ENCODE data around the gene ENOX1.

ENOX1 gene

DNA sequence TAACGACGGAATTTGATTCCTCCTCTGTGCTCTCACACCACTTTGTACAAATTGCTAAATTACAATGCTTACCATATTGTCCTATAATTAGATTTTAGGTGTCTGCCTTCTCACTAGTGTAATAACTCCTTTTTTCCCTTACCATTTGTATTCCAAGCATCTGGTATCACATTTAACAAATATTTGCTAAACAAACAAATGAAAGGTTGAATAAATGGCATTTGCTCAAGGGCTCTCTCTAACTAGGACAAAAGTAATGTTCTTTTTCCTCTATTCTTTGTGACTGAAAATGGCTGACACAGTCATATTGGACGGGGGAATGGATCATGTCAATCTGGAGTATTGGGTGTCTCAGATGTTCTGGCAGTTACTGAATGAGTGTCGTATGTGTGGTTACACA is 99.7 kb downstream of the ENOX1 start:
- no peaks in the 10 kb centered on the region for H3K27me3 ChIP-seq (ENCODE audit: control insufficient read depth, insufficient read depth, low read length)
- no peaks in the 10 kb centered on the region for H3K4me1 ChIP-seq (ENCODE audit: control insufficient read depth, insufficient read depth, low read length)
- H3K36me3 ChIP-seq (ENCODE audit: control insufficient read depth, insufficient read depth, low read length) = no peaks in the 10 kb centered on the region
- no peak overlapping the region for H3K4me3 ChIP-seq (ENCODE audit: low read depth, low read length)
- H3K9me3 ChIP-seq (ENCODE audit: control insufficient read depth, insufficient read depth, low read length) = no peaks in the 10 kb centered on the region
- H3K9ac ChIP-seq (ENCODE audit: low read depth, low read length) = no peak overlapping the region

DNA sequence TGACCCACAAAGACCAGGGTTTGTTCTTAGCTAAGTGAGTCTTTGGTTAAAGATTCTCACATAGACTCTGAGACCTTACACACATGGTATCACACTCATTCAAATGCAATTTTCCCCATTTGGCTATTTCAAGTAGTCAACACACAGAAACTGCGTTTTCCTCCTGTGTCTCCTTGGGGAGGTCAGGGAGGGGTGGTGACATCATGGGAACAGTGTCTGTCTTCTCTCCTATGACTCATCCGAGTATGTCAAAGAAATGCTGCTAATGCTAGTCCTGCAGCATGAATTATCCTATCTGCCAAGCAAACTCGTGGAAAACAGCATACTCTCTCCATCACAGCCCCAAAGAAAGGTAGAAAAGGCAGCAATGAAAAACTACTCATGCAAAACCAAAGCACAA is 100.2 kb downstream of the ENOX1 start:
- Histone ChIP-seq H3K9me3 (ENCODE audit: control insufficient read depth, insufficient read depth, low read length) (no peaks in the 10 kb centered on the region), H3K9ac (ENCODE audit: low read depth, low read length) (no peak overlapping the region), H3K36me3 (ENCODE audit: control insufficient read depth, insufficient read depth, low read length) (no peaks in the 10 kb centered on the region), H3K4me1 (ENCODE audit: control insufficient read depth, insufficient read depth, low read length) (no peaks in the 10 kb centered on the region), H3K27me3 (ENCODE audit: control insufficient read depth, insufficient read depth, low read length) (no peaks in the 10 kb centered on the region), H3K4me3 (ENCODE audit: low read depth, low read length) (no peak overlapping the region)

GRCh38 chr13:43684963-43685725 is 101.6 kb downstream of the ENOX1 start:
- Histone ChIP-seq H3K27me3 (ENCODE audit: control insufficient read depth, insufficient read depth, low read length) (no peaks in the 10 kb centered on the region), H3K4me1 (ENCODE audit: control insufficient read depth, insufficient read depth, low read length) (no peaks in the 10 kb centered on the region), H3K36me3 (ENCODE audit: control insufficient read depth, insufficient read depth, low read length) (no peaks in the 10 kb centered on the region), H3K9me3 (ENCODE audit: control insufficient read depth, insufficient read depth, low read length) (no peaks in the 10 kb centered on the region), H3K4me3 (ENCODE audit: low read depth, low read length) (no peak overlapping the region), H3K9ac (ENCODE audit: low read depth, low read length) (no peak overlapping the region)

DNA sequence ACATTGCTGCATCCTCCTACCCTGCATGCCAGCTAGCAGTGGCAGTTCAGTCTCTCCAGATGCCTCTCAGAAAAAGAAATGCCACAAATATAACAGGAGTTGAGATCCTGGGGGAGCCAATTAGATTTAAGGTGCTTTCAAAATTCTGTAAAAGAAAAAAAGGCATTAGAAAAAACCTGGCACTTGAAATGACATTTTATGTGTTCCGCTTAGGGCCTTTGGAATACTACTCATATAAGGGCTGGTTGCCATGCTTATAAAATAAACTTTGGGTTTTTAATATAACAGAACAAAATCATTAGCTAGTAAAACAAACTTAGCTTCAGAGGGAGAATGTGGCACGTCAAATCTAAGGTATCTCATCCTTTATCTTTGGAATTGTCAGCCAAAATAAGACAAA is 104.1 kb downstream of the ENOX1 start:
- Histone ChIP-seq H3K4me1 (ENCODE audit: control insufficient read depth, insufficient read depth, low read length) (no peaks in the 10 kb centered on the region), H3K4me3 (ENCODE audit: low read depth, low read length) (no peak overlapping the region), H3K36me3 (ENCODE audit: control insufficient read depth, insufficient read depth, low read length) (no peaks in the 10 kb centered on the region), H3K27me3 (ENCODE audit: control insufficient read depth, insufficient read depth, low read length) (no peaks in the 10 kb centered on the region), H3K9ac (ENCODE audit: low read depth, low read length) (no peak overlapping the region), H3K9me3 (ENCODE audit: control insufficient read depth, insufficient read depth, low read length) (no peaks in the 10 kb centered on the region)

- no peak overlapping the region for H3K4me3 ChIP-seq (ENCODE audit: low read depth, low read length)
- H3K9me3 ChIP-seq (ENCODE audit: control insufficient read depth, insufficient read depth, low read length) = no peaks in the 10 kb centered on the region
- no peaks in the 10 kb centered on the region for H3K36me3 ChIP-seq (ENCODE audit: control insufficient read depth, insufficient read depth, low read length)
- H3K9ac ChIP-seq (ENCODE audit: low read depth, low read length) = no peak overlapping the region
- no peaks in the 10 kb centered on the region for H3K27me3 ChIP-seq (ENCODE audit: control insufficient read depth, insufficient read depth, low read length)
- peaks cover 7% of the 10 kb centered on the region for H3K4me1 ChIP-seq (ENCODE audit: control insufficient read depth, insufficient read depth, low read length)
These were observed 110.5 kb downstream of the ENOX1 start for GRCh38 chr13:43676320-43676719.

DNA sequence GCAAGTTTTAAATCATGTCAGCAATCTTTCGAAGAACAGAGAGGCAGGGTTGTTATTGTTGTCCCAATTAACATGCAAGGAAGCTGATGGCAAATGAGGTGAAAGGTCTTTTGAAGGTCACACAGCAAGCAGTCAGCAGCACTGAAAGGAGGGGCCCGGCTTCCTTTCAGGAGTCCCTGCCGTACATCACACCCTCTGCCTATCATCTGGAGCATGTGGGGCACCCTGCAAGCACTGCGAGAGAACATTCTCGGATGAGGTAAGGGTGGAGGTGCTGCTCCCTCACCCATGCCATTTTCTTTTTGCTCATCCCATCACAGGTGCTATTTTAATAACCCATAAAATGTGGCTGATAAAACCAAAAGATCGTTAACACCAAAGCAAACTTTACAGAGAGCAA is 111.2 kb downstream of the ENOX1 start:
- H3K36me3 ChIP-seq (ENCODE audit: control insufficient read depth, insufficient read depth, low read length) = no peaks in the 10 kb centered on the region
- H3K4me1 ChIP-seq (ENCODE audit: control insufficient read depth, insufficient read depth, low read length) = peaks cover 7% of the 10 kb centered on the region
- H3K9ac ChIP-seq (ENCODE audit: low read depth, low read length) = no peak overlapping the region
- no peak overlapping the region for H3K4me3 ChIP-seq (ENCODE audit: low read depth, low read length)
- H3K9me3 ChIP-seq (ENCODE audit: control insufficient read depth, insufficient read depth, low read length) = no peaks in the 10 kb centered on the region
- no peaks in the 10 kb centered on the region for H3K27me3 ChIP-seq (ENCODE audit: control insufficient read depth, insufficient read depth, low read length)

DNA sequence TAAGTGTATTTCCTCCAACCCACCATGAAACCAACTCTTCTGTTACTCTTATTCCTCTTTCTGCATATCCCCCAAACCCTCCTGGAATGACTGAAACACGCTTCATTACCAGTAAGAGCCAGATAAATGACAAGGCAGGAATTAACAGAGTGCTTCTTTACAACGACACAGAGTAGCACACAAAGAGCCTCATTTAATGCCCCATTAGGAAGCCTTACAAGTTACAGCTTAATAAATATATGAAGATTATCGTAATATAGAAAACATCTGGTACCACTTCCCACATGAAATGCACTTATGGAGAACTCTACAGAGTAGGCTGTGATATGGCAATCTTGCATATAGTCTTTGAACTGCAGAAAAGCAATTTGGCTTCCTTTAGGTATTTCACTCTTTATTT is 116.8 kb downstream of the ENOX1 start:
- H3K4me3 ChIP-seq (ENCODE audit: low read depth, low read length) = no peak overlapping the region
- no peak overlapping the region for H3K9ac ChIP-seq (ENCODE audit: low read depth, low read length)
- no peaks in the 10 kb centered on the region for H3K27me3 ChIP-seq (ENCODE audit: control insufficient read depth, insufficient read depth, low read length)
- H3K9me3 ChIP-seq (ENCODE audit: control insufficient read depth, insufficient read depth, low read length) = no peaks in the 10 kb centered on the region
- H3K36me3 ChIP-seq (ENCODE audit: control insufficient read depth, insufficient read depth, low read length) = no peaks in the 10 kb centered on the region
- peaks cover 6% of the 10 kb centered on the region for H3K4me1 ChIP-seq (ENCODE audit: control insufficient read depth, insufficient read depth, low read length)

- no peaks in the 10 kb centered on the region for H3K36me3 ChIP-seq (ENCODE audit: control insufficient read depth, insufficient read depth, low read length)
- no peaks in the 10 kb centered on the region for H3K9me3 ChIP-seq (ENCODE audit: control insufficient read depth, insufficient read depth, low read length)
- H3K4me3 ChIP-seq (ENCODE audit: low read depth, low read length) = no peak overlapping the region
- no peak overlapping the region for H3K9ac ChIP-seq (ENCODE audit: low read depth, low read length)
- H3K4me1 ChIP-seq (ENCODE audit: control insufficient read depth, insufficient read depth, low read length) = peaks cover 7% of the 10 kb centered on the region
- no peaks in the 10 kb centered on the region for H3K27me3 ChIP-seq (ENCODE audit: control insufficient read depth, insufficient read depth, low read length)
These were observed 117.7 kb downstream of the ENOX1 start for GRCh38 chr13:43669101-43669500.

DNA sequence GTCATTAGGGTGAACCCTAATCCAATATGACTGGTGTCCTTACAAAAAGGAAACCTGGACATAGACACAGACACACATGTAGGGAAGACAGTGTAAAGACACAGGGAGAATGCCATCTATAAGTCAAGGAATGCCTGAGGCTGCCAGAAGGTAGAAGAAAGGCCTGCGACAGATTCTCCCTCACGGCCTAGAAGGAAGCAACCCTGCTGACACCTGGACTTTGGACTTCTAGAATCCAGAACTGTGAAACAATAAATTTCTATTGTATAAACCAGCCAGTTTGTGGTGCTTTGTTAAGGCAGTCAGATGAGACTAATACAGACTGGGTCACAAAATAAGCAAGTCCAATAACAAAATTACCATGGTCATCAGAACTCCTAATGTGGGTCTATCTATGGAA is 120.4 kb downstream of the ENOX1 start:
- Histone ChIP-seq H3K27me3 (ENCODE audit: control insufficient read depth, insufficient read depth, low read length) (no peaks in the 10 kb centered on the region), H3K36me3 (ENCODE audit: control insufficient read depth, insufficient read depth, low read length) (no peaks in the 10 kb centered on the region), H3K4me1 (ENCODE audit: control insufficient read depth, insufficient read depth, low read length) (peaks cover 7% of the 10 kb centered on the region), H3K9me3 (ENCODE audit: control insufficient read depth, insufficient read depth, low read length) (no peaks in the 10 kb centered on the region), H3K4me3 (ENCODE audit: low read depth, low read length) (no peak overlapping the region), H3K9ac (ENCODE audit: low read depth, low read length) (no peak overlapping the region)

DNA sequence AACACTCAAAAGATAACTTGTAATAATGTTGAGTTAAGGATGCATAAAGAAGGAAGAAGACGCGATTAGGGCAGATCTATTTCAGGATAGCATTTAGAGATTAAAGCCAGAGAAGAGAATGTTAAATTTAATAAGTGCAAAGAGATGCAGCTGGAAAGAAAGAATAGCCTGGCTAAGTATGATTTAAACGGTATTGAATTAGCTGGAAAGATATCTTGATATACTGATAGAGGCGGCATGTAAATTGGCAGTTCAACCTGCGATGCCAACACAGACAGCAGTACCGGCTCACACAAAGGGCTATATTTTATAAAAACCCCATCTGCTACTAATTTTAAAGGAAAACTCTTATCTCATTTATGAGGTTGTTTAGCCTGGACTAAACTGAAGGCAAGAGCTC is 121.4 kb downstream of the ENOX1 start:
- Histone ChIP-seq H3K9me3 (ENCODE audit: control insufficient read depth, insufficient read depth, low read length) (no peaks in the 10 kb centered on the region), H3K4me1 (ENCODE audit: control insufficient read depth, insufficient read depth, low read length) (peaks cover 7% of the 10 kb centered on the region), H3K27me3 (ENCODE audit: control insufficient read depth, insufficient read depth, low read length) (no peaks in the 10 kb centered on the region), H3K9ac (ENCODE audit: low read depth, low read length) (no peak overlapping the region), H3K4me3 (ENCODE audit: low read depth, low read length) (no peak overlapping the region), H3K36me3 (ENCODE audit: control insufficient read depth, insufficient read depth, low read length) (no peaks in the 10 kb centered on the region)

GRCh38 chr13:43664700-43665191 is 122.0 kb downstream of the ENOX1 start:
- Histone ChIP-seq H3K36me3 (ENCODE audit: control insufficient read depth, insufficient read depth, low read length) (no peaks in the 10 kb centered on the region), H3K9me3 (ENCODE audit: control insufficient read depth, insufficient read depth, low read length) (no peaks in the 10 kb centered on the region), H3K4me1 (ENCODE audit: control insufficient read depth, insufficient read depth, low read length) (peaks cover 7% of the 10 kb centered on the region), H3K27me3 (ENCODE audit: control insufficient read depth, insufficient read depth, low read length) (no peaks in the 10 kb centered on the region), H3K4me3 (ENCODE audit: low read depth, low read length) (no peak overlapping the region), H3K9ac (ENCODE audit: low read depth, low read length) (no peak overlapping the region)

GRCh38 chr13:43663474-43664090 is 123.2 kb downstream of the ENOX1 start:
- Histone ChIP-seq H3K27me3 (ENCODE audit: control insufficient read depth, insufficient read depth, low read length) (no peaks in the 10 kb centered on the region), H3K9ac (ENCODE audit: low read depth, low read length) (no peak overlapping the region), H3K9me3 (ENCODE audit: control insufficient read depth, insufficient read depth, low read length) (no peaks in the 10 kb centered on the region), H3K36me3 (ENCODE audit: control insufficient read depth, insufficient read depth, low read length) (no peaks in the 10 kb centered on the region), H3K4me3 (ENCODE audit: low read depth, low read length) (no peak overlapping the region), H3K4me1 (ENCODE audit: control insufficient read depth, insufficient read depth, low read length) (peaks cover 5% of the 10 kb centered on the region)
